Cortex of kidney (tissue), 1 donor: ENCODE measurements around the gene EHBP1L1.
"Not testable (repeated sequence)": the region's sequence is repeated elsewhere in the genome, so short reads cannot be mapped to it uniquely, and the experiment has no call there.

Source experiments
- DNase-seq: peaks from one replicate; lab custom pipeline; 2025; lab: John Stamatoyannopoulos, UW

Gene EHBP1L1

DNA sequence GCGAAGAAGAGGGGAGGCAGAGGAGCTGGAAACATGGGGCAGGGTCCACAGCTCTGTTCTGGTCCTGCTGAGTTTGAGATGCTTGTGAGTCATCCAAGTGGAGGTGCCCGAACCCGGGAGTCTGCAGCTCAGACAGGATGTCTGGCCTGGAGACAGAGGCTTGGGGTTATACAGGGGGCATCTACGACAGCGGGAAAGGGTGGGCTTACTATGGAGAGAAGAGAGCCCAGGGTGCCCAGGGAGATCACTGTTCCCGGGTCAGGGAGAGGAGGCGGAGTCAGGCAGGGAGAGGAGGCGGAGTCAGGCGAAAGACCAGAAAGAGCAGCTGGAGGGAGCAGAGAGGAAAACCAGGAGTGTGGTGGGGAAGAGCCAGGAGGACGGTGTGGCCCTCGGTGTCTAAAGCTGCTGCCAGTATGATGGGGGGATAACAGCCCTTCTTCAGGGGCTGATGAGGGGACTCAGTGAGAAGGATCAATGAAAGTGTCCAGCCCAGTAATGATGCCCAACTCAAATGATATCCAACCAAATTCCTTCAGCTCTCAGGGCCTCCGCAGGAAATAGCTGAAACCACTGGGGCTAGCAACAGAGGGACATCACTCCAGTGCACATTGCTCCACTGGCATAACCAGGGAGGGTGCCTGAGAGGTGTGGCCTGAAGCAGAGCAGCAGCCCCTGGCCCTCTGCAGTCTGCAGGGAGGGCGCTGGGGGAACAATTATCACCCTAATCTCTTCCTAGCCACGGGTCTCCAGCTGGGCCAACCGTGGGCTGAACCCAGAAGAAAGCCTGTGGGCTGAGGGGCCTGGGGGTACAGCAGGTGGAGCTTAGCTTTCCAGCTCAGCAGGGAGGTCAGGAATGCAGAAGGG lies 15.1 kb upstream of the EHBP1L1 start:
- no peak for DNase-seq

DNA sequence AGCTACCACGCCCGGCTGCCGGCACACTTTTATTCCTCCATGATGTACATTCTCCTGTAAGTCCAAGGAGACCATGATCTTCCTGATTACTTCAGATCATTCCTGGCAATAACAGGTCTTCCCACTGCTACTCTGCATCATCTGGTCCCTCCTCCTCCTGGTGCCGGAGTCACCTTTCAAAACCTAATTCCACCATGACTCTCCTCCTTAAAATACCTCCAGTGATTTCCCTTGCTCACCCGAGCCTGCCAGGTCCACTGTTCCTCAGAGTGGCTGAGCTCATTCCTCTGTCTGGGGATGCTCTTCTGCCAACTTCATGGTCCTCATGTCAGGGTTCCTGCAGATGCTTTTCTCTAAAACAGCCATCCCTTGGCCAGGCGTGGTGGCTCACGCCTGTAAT lies 13.8 kb upstream of the EHBP1L1 start:
- no peak for DNase-seq

DNA sequence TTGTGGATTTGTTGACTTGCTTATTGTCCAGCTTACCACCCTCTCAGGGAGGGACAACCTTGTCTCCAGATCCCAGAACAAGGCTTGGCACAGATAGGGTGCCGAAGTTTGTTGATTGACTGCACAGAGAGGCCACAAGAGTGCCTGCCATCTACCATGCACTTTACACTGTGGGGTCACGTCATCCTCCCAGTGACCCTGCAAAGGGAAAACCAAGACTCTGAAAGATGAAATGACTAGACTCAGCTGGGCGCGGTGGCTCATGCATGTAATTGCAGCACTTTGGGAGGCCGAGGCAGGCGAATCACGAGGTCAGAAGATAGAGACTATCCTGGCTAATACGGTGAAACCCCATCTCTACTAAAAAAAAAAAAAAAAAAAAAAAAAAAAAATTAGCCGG lies 13.1 kb upstream of the EHBP1L1 start:
- DNase-seq: no peak

DNA sequence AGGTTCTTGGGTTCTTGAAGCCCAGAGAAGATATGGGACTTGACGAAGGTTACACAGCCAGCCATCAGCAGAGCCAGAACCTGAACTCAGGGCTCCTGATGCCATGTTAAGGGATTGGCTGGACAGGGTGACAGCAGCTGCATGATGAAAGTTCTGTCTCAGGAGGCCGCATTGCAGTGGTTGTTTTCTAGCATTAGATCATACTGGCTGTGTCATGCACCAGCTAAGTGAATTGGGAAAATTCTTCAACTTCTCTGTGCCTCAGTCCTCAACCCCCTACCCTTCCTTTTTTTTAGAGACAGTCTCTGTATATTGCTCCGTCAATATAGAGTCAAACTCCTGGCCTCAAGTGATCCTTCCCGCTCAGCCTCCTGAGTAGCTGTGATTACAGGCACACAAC lies 12.3 kb upstream of the EHBP1L1 start:
- DNase-seq: no peak

DNA sequence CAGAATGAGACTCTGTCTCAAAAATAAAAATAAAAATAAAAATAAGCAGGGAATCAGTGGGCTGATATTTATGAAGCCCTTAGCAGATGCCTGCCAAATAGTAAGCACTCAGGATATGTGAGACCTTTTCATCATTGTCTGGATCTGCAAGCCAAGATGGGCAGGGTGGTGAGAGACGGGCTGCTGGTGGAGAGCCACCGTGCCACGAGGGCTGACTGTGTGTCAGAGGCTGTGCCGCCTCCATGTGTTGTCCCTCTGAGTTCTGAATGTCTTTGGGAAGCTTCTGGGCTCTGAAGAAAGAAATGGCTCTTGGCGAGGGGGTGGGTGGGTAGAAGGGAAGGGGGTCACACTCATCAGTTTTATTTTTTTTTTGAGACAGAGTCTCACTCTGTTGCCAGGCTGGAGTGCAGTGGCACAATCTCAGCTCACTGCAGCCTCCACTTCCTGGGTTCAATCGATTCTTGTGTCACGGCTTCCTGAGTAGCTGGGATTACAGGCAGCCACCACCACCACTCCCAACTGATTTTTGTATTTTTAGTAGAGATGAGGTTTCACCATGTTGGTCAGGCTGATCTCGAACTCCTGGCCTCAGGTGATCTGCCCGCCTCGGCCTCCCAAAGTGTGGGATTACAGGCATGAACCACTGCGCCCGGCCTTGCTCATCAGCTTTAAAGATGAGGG lies 10.8 kb upstream of the EHBP1L1 start:
- DNase-seq: not testable (repeated sequence)

- no peak for DNase-seq
Measured at GRCh38 chr11:65565624-65566453, 10.0 kb upstream of the EHBP1L1 start.

DNA sequence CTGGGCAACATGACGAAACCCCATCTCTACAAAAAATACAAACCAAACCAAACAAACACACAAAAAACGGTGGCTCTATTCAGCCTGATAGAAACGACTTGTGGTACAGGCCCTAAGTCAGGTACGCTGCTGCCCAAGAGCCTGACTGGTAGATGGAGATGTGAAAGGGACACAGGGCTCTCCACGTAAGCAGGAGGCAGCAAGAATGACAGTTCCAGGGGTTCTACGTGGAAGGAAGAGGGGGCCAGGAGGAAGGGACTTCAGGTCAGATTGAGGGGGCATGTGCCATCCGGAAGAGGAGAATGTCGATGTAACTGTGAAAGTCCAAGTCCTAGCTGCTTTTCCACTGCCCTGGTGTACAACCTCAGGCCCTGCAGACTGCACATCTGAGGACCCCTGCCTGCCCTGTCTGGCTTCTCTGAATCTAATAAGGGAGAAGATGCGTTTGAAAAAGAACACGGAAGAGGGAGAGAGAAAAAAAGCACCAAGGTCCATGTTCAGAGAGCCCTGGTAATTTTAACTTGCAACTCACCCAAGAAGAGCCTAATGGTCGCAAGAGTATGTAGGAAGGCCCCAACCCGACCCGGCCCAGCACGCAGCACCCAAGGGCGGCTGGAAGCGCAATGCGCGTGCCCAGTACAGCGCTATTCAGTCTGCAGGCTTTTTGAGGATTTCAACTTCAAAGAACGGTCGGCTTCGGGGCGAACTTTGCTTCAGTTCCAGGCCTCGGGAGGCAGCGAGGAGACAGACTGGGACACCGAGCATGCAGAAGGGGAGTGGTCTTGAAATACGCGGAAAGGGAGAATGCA lies 6.5 kb upstream of the EHBP1L1 start:
- no peak for DNase-seq

GRCh38 chr11:65569973-65570918 lies 5.6 kb upstream of the EHBP1L1 start, which contains the start of gene ZNRD2:
Gene ZNRD2, plus strand, starts transcription at chr11:65570477. Its CDS starts 15 bp downstream, at chr11:65570492.
- no peak for DNase-seq

- no peak for DNase-seq
Measured at GRCh38 chr11:65571420-65571819, 4.4 kb upstream of the EHBP1L1 start.

DNA sequence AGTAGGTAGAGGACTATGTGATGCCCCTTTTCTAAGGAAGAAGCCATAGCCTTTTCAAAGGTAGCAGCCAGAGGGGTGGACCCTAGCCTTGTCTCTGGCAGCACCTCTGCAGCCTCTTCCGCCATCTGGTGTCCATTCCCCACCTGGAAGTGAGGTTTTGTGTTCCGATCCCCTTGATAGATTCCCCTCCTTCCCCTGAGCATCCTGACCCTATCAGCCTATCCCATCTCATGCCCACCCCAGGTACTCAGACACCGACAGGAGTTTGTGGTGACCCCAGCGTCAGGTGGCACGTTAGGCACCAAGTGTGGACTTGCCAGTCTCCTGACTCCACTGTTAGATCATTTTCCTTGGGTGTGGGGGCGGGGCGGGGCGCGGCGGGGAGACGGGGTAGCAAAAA lies 3.9 kb upstream of the EHBP1L1 start:
- DNase-seq: no peak

DNA sequence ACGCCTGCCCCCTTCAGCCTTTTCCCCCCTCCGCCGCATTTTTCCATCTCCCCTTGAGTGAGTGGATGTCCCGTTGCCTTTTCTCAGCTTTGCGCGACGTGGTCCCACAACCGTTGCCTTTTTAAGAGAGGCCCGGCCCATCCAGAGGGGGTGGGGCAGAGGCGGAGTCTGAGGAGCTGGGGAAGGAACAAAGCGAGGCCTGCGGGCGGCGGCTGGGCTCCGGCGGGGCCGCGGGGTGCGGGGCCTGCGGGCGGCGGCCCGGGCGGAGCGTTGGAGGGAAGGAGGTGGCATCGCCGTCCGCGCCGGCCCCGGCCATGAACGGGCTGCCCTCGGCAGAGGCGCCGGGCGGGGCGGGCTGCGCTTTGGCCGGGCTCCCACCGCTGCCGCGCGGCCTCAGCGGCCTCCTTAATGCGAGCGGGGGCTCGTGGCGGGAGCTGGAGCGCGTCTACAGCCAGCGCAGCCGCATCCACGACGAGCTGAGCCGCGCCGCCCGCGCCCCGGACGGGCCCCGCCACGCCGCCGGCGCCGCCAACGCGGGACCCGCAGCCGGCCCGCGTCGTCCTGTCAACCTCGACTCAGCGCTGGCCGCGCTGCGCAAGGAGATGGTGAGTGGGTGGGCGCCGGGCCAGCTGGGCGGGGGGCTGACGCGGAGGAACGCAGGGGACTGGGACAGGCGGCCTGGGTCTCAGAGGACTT lies 3.3 kb upstream of the EHBP1L1 start, which contains the start of gene FAM89B:
Gene FAM89B (plus strand): TSS at position 183 of the 696 bp plus-strand sequence. CDS start 132 bp downstream, at position 315.
- no peak for DNase-seq

- DNase-seq: no peak
Measured at GRCh38 chr11:65573391-65574079, 2.3 kb upstream of the EHBP1L1 start.

- no peak for DNase-seq
Measured at GRCh38 chr11:65574109-65574810, 1.6 kb upstream of the EHBP1L1 start.

GRCh38 chr11:65574811-65575567 lies 864 bp upstream of the EHBP1L1 start:
- DNase-seq: no peak

- DNase-seq: no peak
Measured at GRCh38 chr11:65576232-65576866, 496 bp downstream of the EHBP1L1 start.

DNA sequence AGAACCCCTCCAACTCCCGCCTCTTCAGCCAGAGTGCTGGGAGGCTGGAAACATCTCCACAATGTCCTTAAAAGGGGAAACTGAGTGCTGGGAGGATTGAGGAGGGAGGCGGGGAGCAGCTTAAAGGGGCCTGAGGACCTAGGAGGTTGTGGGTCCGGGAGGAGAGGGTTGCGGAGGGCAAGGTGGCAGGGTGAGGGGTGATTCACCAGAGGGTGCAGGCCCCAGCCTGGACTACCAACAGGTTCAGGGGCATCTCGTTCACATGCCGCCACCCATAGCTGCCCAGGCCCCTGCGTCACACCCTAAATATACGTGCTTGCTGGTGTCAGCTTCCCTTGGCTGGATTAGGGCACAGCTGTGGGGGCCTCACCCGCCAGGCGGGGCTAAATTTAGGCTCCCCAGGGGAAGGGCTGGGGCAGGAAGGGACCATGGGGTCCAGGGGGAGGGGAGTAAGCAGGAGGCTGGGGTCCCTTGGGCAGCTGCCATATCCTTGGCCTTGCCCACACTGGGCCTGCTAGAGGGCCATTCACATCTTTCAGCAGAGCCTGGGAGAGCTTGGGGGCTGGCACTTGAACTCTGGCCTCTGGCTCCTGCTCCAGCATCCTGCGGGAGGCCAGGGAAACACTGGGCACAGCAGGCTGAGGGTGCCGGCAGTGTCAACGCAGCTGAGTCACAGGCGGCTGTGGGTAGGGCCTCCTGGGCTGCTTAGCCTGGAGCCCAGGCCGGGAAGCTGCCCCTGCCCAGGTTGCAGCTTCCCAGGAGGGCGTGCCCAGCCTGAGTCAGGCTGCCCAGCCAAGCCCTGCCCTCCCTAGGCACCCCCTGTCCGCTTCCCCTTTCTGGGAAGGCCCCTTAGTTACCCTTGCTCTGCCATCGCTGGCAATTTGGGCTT lies 1.3 kb downstream of the EHBP1L1 start:
- DNase-seq: no peak
